Activated CD4-positive, alpha-beta T cell treated with anti-CD3 and anti-CD28 coated beads, Interleukin-2, amount 10 ng/mL, durations not matched to agents 24 days and 14 days (primary cell): Measurements from ENCODE around the gene KLRC3. TPM values are rescaled to one million over a fixed set of nuclear protein-coding genes. Genes with fewer than 3 reads are reported as not detected.
A peak's percentile ranks its signal among the peaks of the same experiment; 100 is the strongest.
"Not testable (repeated sequence)": the region's sequence is repeated elsewhere in the genome, so short reads cannot be mapped to it uniquely, and the experiment has no call there.

ENCODE experiments used
- DNase-seq: peaks from one replicate; pipeline ENCODE4 v3.0.0; 2022
- H3K27ac Mint-ChIP-seq: one replicate; pipeline ENCODE4 v1.8.0; 2022; ENCODE audit warnings: mild to moderate bottlenecking, mixed read lengths
- H3K27me3 Mint-ChIP-seq: one replicate; pipeline ENCODE4 v1.8.0; 2022; ENCODE audit warnings: mixed read lengths
- H3K36me3 Mint-ChIP-seq: one replicate; pipeline ENCODE4 v1.8.0; 2022; ENCODE audit warnings: low read depth, mild to moderate bottlenecking, mixed read lengths
- H3K4me1 Mint-ChIP-seq: one replicate; pipeline ENCODE4 v1.8.0; 2021; ENCODE audit warnings: mixed read lengths
- H3K4me3 Mint-ChIP-seq: one replicate; pipeline ENCODE4 v1.8.0; 2022; ENCODE audit warnings: mild to moderate bottlenecking, moderate library complexity, mixed read lengths
- H3K9me3 Mint-ChIP-seq: one replicate; pipeline ENCODE4 v1.8.0; 2021; ENCODE audit warnings: mixed read lengths
- intact Hi-C: fragments of 100-400 bp; cut with micrococcal nuclease; formaldehyde crosslinking; loops from one replicate; pipeline ENCODE4 v1.15.1; 2023
- total RNA-seq: library from RNA; stranded (reverse); gene quantifications from 2 replicates; pipeline ENCODE4 v1.2.3, GENCODE V29; 2022

KLRC3 gene
- total RNA-seq, 1 donor from 2014 or later = not detected

GRCh38 chr12:10369557-10370415 is 50.6 kb downstream of the KLRC3 start:
- no peaks in the 10 kb centered on the region for H3K9me3 Mint-ChIP-seq
- peaks cover 39% of the 10 kb centered on the region for H3K27me3 Mint-ChIP-seq
- H3K36me3 Mint-ChIP-seq = no peaks in the 10 kb centered on the region
- no peak overlapping the region for H3K4me3 Mint-ChIP-seq
- no peak for DNase-seq
- H3K4me1 Mint-ChIP-seq = peaks cover 9% of the 10 kb centered on the region
- intact Hi-C loops = loop anchor here (10.0 kb wide), 1 partner anchor 155 kb away; the partner anchor contains the start of gene GABARAPL1
- H3K27ac Mint-ChIP-seq = no peak overlapping the region

DNA sequence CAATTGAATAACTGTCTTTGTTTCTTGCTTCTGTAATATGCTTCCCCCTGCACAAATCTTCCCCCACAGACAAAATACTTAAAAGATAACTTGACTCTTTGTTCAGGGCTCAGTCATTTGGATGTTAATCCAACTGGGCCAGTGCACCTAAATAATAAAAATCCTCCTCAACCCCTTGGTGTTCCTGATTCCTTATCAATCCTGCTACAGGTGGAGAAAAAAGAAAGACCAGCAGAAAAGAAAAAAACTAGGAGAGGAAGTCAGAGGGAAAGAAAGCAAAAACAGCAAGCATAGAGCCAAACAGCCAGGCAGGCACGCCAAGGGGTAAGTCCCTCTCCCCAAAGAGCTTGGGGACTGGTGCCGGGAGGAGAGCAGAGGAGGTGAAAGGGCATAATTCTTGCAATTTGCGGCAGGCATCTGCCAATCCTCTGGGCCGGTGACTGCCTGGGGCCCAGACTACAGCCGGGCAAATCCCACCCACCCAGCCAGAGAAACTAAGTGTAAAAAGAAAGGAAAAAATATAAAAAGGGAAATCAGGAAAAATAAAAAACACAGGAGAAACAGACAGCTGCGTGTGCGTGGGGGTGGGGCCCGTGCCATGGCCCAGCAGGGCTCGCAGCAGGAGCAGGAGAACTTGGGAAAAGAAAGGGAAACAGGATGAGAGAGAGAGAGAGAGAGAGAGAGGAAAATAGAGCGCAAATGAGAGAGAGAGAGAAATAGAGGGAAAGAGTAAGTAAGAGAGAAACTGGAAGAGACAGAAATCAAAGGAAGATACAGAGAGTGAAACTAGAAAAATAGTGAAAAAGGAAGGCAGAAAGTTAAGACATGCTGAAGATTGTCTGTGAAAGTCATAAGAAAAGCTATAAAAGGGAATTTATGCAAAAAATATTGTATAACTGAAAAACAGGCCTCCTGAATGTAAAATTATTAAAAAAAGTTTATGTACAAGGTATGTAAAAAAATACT is 51.9 kb downstream of the KLRC3 start:
- H3K27me3 Mint-ChIP-seq = peaks cover 34% of the 10 kb centered on the region
- intact Hi-C loops = loop anchor here (10.0 kb wide), 1 partner anchor 154 kb away; the partner anchor contains the start of gene GABARAPL1
- H3K27ac Mint-ChIP-seq = no peak overlapping the region
- peaks cover 8% of the 10 kb centered on the region for H3K4me1 Mint-ChIP-seq
- no peaks in the 10 kb centered on the region for H3K36me3 Mint-ChIP-seq
- no peak for DNase-seq
- H3K9me3 Mint-ChIP-seq = no peaks in the 10 kb centered on the region
- H3K4me3 Mint-ChIP-seq = no peak overlapping the region

- H3K4me3 Mint-ChIP-seq, H3K9me3 Mint-ChIP-seq, H3K4me1 Mint-ChIP-seq, DNase-seq, H3K36me3 Mint-ChIP-seq, H3K27ac Mint-ChIP-seq: not testable (repeated sequence)
- H3K27me3 Mint-ChIP-seq = peaks cover 35% of the 10 kb centered on the region
- intact Hi-C loops = loop anchor here (10.0 kb wide), 1 partner anchor 153 kb away; the partner anchor contains the start of gene GABARAPL1
Observed at GRCh38 chr12:10367714-10368113, 52.7 kb downstream of the KLRC3 start.

DNA sequence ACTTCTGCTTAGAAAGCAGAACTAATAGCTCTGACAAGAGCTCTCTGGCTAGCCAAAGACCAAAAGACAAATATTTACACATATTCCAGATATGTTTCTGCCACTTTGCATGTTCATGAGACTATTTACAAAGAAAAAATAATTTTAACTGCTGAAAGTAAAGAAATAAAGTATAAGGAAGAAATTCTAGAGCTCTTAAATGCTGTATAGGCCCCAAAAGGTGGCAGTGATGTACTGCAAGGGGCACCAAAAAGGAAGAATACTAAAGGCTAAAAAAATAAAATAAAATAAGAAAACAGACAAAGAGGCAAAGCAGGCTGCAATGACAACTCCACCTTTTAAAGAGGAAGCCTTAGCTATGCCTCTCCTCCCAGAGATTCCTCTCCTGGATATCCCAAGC is 53.5 kb downstream of the KLRC3 start:
- Mint-ChIP-seq H3K27ac (no peak overlapping the region), H3K9me3 (no peaks in the 10 kb centered on the region), H3K4me1 (peaks cover under 1% of the 10 kb centered on the region), H3K27me3 (peaks cover 39% of the 10 kb centered on the region), H3K4me3 (no peak overlapping the region), H3K36me3 (no peaks in the 10 kb centered on the region)
- intact Hi-C loops = loop anchor here (10.0 kb wide), 1 partner anchor 152 kb away; the partner anchor contains the start of gene GABARAPL1
- DNase-seq = no peak

DNA sequence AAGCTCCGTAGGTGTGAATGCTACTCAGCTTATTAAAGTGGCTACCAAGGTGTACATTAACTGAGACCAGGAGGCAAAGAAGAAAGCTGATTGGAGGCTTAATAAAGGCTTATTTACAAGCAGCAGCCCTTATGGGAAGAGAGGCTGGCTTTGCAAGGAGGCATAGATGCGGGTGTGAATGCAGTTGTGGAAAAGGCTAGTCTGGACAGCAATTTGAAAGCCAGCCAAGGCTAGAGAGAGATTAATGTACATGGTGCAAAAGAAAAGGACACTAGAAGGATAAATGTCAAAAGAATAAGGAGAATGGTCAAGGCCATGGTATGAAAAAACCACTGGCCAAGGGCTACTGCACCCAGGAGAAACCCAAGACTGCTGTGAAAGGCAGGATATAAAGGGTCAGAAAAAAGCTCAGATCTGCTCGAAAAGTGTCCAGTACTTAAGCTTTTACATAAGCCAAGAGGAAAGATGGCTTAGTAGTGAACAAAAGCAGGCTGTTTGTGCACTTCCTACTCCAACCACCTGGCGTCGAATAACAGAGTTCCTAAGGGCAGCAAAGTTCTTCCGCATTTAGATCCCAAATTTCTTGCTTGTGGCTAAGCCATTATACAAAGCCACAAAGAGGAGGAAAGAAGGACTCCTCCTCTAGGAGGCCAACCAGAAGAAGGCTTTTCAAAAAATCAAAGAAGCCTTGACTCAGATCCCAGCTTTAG is 54.5 kb downstream of the KLRC3 start:
- Mint-ChIP-seq H3K4me1 (no peaks in the 10 kb centered on the region), H3K36me3 (no peaks in the 10 kb centered on the region), H3K27me3 (peaks cover 40% of the 10 kb centered on the region), H3K9me3 (no peaks in the 10 kb centered on the region), H3K27ac (no peak overlapping the region), H3K4me3 (no peak overlapping the region)
- DNase-seq = no peak
- intact Hi-C loops = loop anchor here (2.0 to 10.0 kb wide), 2 partner anchors 45 to 151 kb away; partner anchors contain the start of gene GABARAPL1

- Mint-ChIP-seq H3K4me3 (no peak overlapping the region), H3K9me3 (no peaks in the 10 kb centered on the region), H3K27me3 (peaks cover 36% of the 10 kb centered on the region), H3K36me3 (no peaks in the 10 kb centered on the region), H3K4me1 (no peaks in the 10 kb centered on the region), H3K27ac (no peak overlapping the region)
- peak; percentile 90 for DNase-seq
- intact Hi-C loops = loop anchor here (2.0 to 10.0 kb wide), 3 partner anchors 44 to 150 kb away; partner anchors contain the start of gene GABARAPL1
Observed at GRCh38 chr12:10364815-10365622, 55.4 kb downstream of the KLRC3 start.

DNA sequence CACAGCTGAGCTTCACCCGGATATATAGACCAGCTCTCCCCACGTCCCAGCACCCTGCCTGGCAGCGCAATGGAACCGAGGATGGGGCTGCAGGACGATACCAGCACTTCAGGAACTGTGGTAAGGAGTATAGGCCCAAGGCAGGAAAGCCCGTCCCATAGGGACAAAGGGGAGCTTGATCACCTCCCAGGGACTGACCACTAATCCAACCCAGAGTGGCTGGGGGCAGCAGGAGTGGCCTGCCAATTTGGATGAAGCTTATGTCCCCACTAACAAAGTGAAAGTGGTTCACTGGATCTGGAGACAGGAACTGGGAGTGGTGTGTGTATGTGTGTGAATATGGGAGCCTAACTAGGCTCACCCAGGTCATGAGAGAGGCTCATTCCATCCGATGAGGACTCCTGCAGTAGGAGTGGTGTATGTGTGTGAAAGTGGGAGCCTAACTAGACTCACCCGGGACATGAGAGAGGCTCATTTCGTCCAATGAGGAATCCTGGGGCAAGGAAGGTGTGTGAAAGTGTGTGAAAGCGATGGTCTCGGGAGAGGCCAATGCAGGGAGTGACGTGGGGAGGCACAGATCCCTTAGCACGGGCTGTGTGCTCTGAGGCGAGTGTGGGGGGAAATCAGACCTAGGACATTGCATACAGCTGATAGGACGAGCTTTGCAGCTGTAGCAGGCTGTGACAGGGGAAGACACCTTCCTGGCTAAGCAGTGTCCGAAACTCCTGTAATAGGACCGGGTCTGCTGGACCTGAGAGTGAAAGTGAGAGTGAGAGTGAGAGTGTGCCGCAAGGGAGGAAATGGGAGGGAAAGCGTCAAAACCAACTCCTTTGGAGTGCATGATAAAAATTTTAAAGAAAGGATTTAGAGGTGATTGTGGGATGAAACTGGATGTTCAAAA is 56.2 kb downstream of the KLRC3 start:
- H3K36me3 Mint-ChIP-seq = no peaks in the 10 kb centered on the region
- H3K4me1 Mint-ChIP-seq = peaks cover 2% of the 10 kb centered on the region
- H3K27me3 Mint-ChIP-seq = peaks cover 33% of the 10 kb centered on the region
- H3K9me3 Mint-ChIP-seq = no peaks in the 10 kb centered on the region
- no peak overlapping the region for H3K27ac Mint-ChIP-seq
- no peak overlapping the region for H3K4me3 Mint-ChIP-seq
- DNase-seq = peak; percentile 81
- intact Hi-C loops = loop anchor here (2.0 to 10.0 kb wide), 3 partner anchors 43 to 149 kb away; partner anchors contain the start of gene GABARAPL1

DNA sequence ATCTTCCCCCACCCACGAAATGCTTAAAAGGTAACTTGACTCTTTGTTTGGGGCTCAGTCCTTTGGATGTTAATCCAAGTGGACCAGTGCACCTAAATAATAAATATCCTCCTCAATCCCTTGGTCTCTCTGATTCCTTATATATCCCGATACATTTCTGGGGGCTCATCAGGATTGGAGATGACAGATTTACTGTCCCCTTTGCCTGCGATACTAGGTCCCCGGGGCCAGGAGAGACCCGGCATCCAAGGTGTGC is 56.8 kb downstream of the KLRC3 start:
- peaks cover 32% of the 10 kb centered on the region for H3K27me3 Mint-ChIP-seq
- no peak overlapping the region for H3K4me3 Mint-ChIP-seq
- H3K36me3 Mint-ChIP-seq = no peaks in the 10 kb centered on the region
- no peaks in the 10 kb centered on the region for H3K9me3 Mint-ChIP-seq
- H3K27ac Mint-ChIP-seq = no peak overlapping the region
- no peak for DNase-seq
- peaks cover 3% of the 10 kb centered on the region for H3K4me1 Mint-ChIP-seq
- intact Hi-C loops = loop anchor here (5.0 to 10.0 kb wide), 2 partner anchors 71 to 149 kb away; partner anchors contain the start of gene GABARAPL1

DNA sequence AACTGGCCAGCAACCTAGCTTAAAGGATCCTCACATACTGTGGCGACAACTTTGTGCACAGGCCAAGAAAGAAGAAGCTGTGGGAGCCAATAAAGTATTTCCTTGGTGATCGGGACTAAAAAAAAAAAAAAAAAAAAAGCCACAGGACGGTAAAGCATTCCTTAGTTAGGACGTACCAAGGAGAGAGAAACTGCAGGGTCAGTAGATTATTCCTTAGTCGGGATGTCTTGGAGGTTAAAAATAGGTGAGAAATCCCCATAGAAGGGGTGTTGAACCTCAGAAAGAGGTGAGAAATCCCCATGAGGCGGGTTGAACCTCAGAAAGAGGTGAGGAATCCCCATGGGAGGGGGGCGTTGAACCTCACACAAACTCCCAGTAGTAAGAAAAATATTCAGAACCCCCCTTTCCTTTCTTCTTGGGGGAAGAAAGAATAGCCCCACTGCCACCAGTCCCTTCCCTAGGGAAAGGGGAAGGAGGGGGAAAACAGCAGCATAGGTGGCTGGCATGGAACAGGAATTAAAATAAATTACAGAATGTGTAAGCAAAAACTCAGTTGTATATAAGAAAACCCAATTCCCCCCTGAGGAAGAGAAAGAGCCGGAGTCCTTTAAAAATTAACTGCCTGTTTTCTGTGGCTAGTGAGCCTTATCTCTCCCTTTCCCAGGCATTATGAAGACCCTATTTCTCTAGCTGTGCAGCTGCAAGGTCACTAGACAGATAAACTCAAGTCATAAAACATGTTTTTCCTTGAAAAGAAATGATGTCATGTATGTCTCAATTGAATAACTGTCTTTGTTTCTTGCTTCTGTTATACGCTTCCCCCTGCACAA is 57.4 kb downstream of the KLRC3 start:
- Mint-ChIP-seq H3K36me3 (no peaks in the 10 kb centered on the region), H3K4me3 (no peak overlapping the region), H3K27me3 (peaks cover 30% of the 10 kb centered on the region), H3K9me3 (no peaks in the 10 kb centered on the region), H3K4me1 (peaks cover 3% of the 10 kb centered on the region), H3K27ac (no peak overlapping the region)
- DNase-seq = no peak
- intact Hi-C loops = loop anchor here (5.0 to 10.0 kb wide), 2 partner anchors 71 to 148 kb away; partner anchors contain the start of gene GABARAPL1

DNA sequence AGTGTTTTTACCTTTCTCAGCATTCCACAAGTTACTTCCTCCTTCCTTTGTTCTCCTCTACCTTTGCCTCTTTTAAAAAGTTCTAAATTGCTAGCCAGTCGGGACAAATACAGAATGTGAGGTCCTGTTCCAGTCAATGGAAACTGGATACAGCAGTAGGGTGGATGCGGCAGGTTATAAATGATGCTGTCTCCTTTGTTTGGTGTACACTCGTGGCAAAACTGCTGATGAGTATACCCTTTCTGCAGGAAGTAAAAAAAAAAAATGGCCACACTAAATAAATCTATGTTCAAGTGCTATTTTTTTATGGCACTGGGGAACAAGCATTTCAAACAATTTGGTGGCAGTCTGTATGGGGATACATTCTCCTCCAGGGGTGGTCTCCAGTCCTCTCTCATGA is 58.1 kb downstream of the KLRC3 start:
- peaks cover 3% of the 10 kb centered on the region for H3K4me1 Mint-ChIP-seq
- H3K27ac Mint-ChIP-seq = no peak overlapping the region
- intact Hi-C loops = loop anchor here (5.0 to 10.0 kb wide), 2 partner anchors 70 to 148 kb away; partner anchors contain the start of gene GABARAPL1
- no peak for DNase-seq
- peaks cover 29% of the 10 kb centered on the region for H3K27me3 Mint-ChIP-seq
- no peaks in the 10 kb centered on the region for H3K9me3 Mint-ChIP-seq
- H3K36me3 Mint-ChIP-seq = no peaks in the 10 kb centered on the region
- no peak overlapping the region for H3K4me3 Mint-ChIP-seq
